Spleen (tissue), 11 donors: ENCODE results near the gene HIGD2B. TPM values are rescaled to one million over a fixed set of nuclear protein-coding genes. Genes with fewer than 3 reads are reported as not detected.

Source experiments
- DNase-seq: peaks from one replicate; pipeline ENCODE4 v3.0.0-alpha.2; 2020
- H3K27ac ChIP-seq, 8 donors: fragments of 200-600 bp; sonication (generic) in 7 of 8; 1 replicate in 4 of 8; 2 replicates in 4 of 8; pipeline versions ENCODE4 v1.5.0 to v1.8.0; 2016 to 2021; ENCODE audit warnings: inconsistent platforms in 4 of 8, mild to moderate bottlenecking in 4 of 8, moderate library complexity in 1 of 8
- H3K27me3 ChIP-seq, 7 donors: fragments of 200-600 bp; sonication (generic) in 6 of 7; replicated peaks in 1 of 7; 1 replicate in 4 of 7; 2 replicates in 3 of 7; pipeline versions ENCODE4 v1.5.0 to v1.8.0; 2016 to 2021; ENCODE audit warnings: inconsistent platforms in 3 of 7, mild to moderate bottlenecking in 1 of 7
- H3K36me3 ChIP-seq, 6 donors: fragments of 200-600 bp; sonication (generic) in 5 of 6; 1 replicate in 4 of 6; 2 replicates in 2 of 6; pipeline versions ENCODE4 v1.5.0 to v1.8.0; 2016 to 2021; ENCODE audit warnings: inconsistent platforms in 2 of 6
- H3K4me1 ChIP-seq, 6 donors: fragments of 200-600 bp; sonication (generic) in 5 of 6; 1 replicate in 3 of 6; 2 replicates in 3 of 6; pipeline versions ENCODE4 v1.5.0 to v1.8.0; 2016 to 2021; ENCODE audit warnings: inconsistent platforms in 3 of 6
- H3K4me3 ChIP-seq, 8 donors: fragments of 200-600 bp; sonication (generic) in 7 of 8; 1 replicate in 4 of 8; 2 replicates in 4 of 8; pipeline versions ENCODE4 v1.5.0 to v1.8.0; 2016 to 2021; ENCODE audit warnings: inconsistent platforms in 4 of 8, mild to moderate bottlenecking in 4 of 8, moderate library complexity in 2 of 8
- H3K9me3 ChIP-seq, 8 donors: fragments of 200-600 bp; sonication (generic) in 7 of 8; 1 replicate in 4 of 8; 2 replicates in 4 of 8; pipeline versions ENCODE4 v1.5.0 to v1.8.0; 2016 to 2021; ENCODE audit warnings: inconsistent platforms in 4 of 8
- CTCF ChIP-seq, 11 experiments: fragments of 200-600 bp in 7 of 11; fragments of 450-650 bp in 4 of 11; sonication (generic) in 4 of 11; IDR thresholded peaks in 8 of 11; conservative IDR thresholded peaks in 3 of 11; 1 replicate in 7 of 11; 2 replicates in 4 of 11; pipeline versions ENCODE4 v1.4.0 to v1.8.0; 2016 to 2021; ENCODE audit warnings: antibody characterized with exemption in 11 of 11, inconsistent platforms in 4 of 11, mild to moderate bottlenecking in 1 of 11
- POLR2A ChIP-seq, 3 donors: fragments of 450-650 bp; IDR thresholded peaks; one replicate each; pipeline ENCODE4 v1.5.1; 2017; ENCODE audit warnings: antibody characterized with exemption in 3 of 3, mild to moderate bottlenecking in 1 of 3
- POLR2AphosphoS5 ChIP-seq, 3 donors: sonication (generic); formaldehyde crosslinking; IDR thresholded peaks; one replicate each; pipeline ENCODE4 v1.5.1; 2017; ENCODE audit warnings: antibody characterized with exemption in 3 of 3
- WGBS, 5 donors: extraction: QIAGEN DNeasy Blood & Tissue Kit in 3 of 5; methylation state at CpG; one replicate each; pipeline versions ENCODE4 v1.1.5 to v1.1.7; 2013 to 2018; 5-methylcytosine and 5-hydroxymethylcytosine counted together
- intact Hi-C: fragments of 100-400 bp; cut with DNase I; formaldehyde crosslinking; loops from one replicate; pipeline ENCODE4 v1.15.0; 2023; ENCODE audit warnings: low total_unique reads
- polyA plus RNA-seq, 3 donors: library from polyadenylated mRNA; stranded (reverse); fragments of 200-250 nt; gene quantifications; one replicate each; pipeline ENCODE4 v1.2.1, GENCODE V29; 2013
- total RNA-seq, 7 donors: library from RNA; depleted of rRNA in 3 of 7; stranded (reverse); fragments of >200 nt in 3 of 7; fragmentation: NEBNext Ultra II Directional in 4 of 7; extraction: Animal tissue kit (Norgen Biotek cat#: 25700) in 4 of 7; gene quantifications; one replicate each; pipeline versions ENCODE4 v1.1.0 to v1.2.1, GENCODE V29; 2016 to 2021
- donor health status: healthy with polysubstance abuse.
- donor health status: DM: no; HTN: no; CAD: no; lungs with moderate emphysema.
- donor health status: DM: no; HTN: no; CAD: no.
- donor health status: Bipolar disorder and iron deficiency.
- donor health status: healthy.
- donor health status: DM: no; HTN: no; CAD: no.
- donor health status: DM: yes; HTN: yes; CAD: no.

The HIGD2B gene
- total and polyA plus RNA-seq, 10 donors: not detected

- Histone ChIP-seq H3K27ac (peak overlapping the region; percentile 84 to 94 (median 89)), H3K4me1 (peaks cover 7 to 29% (median 16%) of the 10 kb centered on the region in 6 donors), H3K36me3 (no peaks in the 10 kb centered on the region), H3K9me3 (peaks cover 0 to 3% (median 0%) of the 10 kb centered on the region in 8 donors), H3K4me3 (peak overlapping the region; percentile 59 to 78 (median 73)), H3K27me3 (no peaks in the 10 kb centered on the region)
- no peak for DNase-seq
- intact Hi-C loops: no loop called here
- WGBS, 5 donors: 23 to 38% (median 29%) methylated on average over 23 of the region's 23 CpGs
- TF ChIP-seq CTCF (IDR thresholded peaks at IDR 0.05 in 8 of 11, conservative IDR thresholded peaks at IDR 0.05 in 3 of 11) (no peak), POLR2A (IDR thresholded peaks at IDR 0.05) (no peak), POLR2AphosphoS5 (IDR thresholded peaks at IDR 0.05) (no peak)
Measured at GRCh38 chr15:72685301-72685924, 569 bp downstream of the HIGD2B start.

- Histone ChIP-seq H3K4me3 (no peak overlapping the region), H3K4me1 (peaks cover 7 to 24% (median 16%) of the 10 kb centered on the region in 6 donors), H3K36me3 (no peaks in the 10 kb centered on the region), H3K27ac (no peak overlapping the region), H3K27me3 (peaks cover 0 to 21% (median under 1%) of the 10 kb centered on the region in 7 donors), H3K9me3 (no peaks in the 10 kb centered on the region)
- intact Hi-C loops: no loop called here
- no peak for DNase-seq
- WGBS, 5 donors: 87 to 96% (median 96%) methylated on average over 3 of the region's 3 CpGs
- TF ChIP-seq POLR2A (IDR thresholded peaks at IDR 0.05) (no peak), CTCF (IDR thresholded peaks at IDR 0.05 in 8 of 11, conservative IDR thresholded peaks at IDR 0.05 in 3 of 11) (no peak), POLR2AphosphoS5 (IDR thresholded peaks at IDR 0.05) (no peak)
Measured at GRCh38 chr15:72682772-72683171, 3.2 kb downstream of the HIGD2B start.

GRCh38 chr15:72680931-72681330 lies 5.1 kb downstream of the HIGD2B start:
- no peak for TF ChIP-seq POLR2AphosphoS5 (IDR thresholded peaks at IDR 0.05)
- Histone ChIP-seq H3K36me3 (no peaks in the 10 kb centered on the region), H3K27ac (no peak overlapping the region), H3K4me1 (peaks cover 6 to 10% (median 7%) of the 10 kb centered on the region in 6 donors), H3K9me3 (no peaks in the 10 kb centered on the region), H3K27me3 (peaks cover 0 to 40% (median 6%) of the 10 kb centered on the region in 7 donors), H3K4me3 (no peak overlapping the region)
- no peak for DNase-seq
- WGBS, 5 donors: 35 to 63% (median 41%) methylated on average over 3 of the region's 3 CpGs
- intact Hi-C loops: no loop called here

- Histone ChIP-seq H3K9me3 (no peaks in the 10 kb centered on the region), H3K27ac (no peak overlapping the region), H3K4me3 (no peak overlapping the region), H3K4me1 (no peaks in the 10 kb centered on the region), H3K36me3 (no peaks in the 10 kb centered on the region), H3K27me3 (peaks cover 0 to 76% (median 10%) of the 10 kb centered on the region in 7 donors)
- WGBS, 5 donors: 87 to 97% (median 94%) methylated on average over 4 of the region's 4 CpGs
- TF ChIP-seq POLR2A (IDR thresholded peaks at IDR 0.05) (no peak), POLR2AphosphoS5 (IDR thresholded peaks at IDR 0.05) (no peak)
- DNase-seq: no peak
- intact Hi-C loops: no loop called here
Measured at GRCh38 chr15:72676838-72677237, 9.1 kb downstream of the HIGD2B start.

GRCh38 chr15:72671525-72671924 lies 14.5 kb downstream of the HIGD2B start:
- 22 to 35% (median 26%) methylated on average over 3 of the region's 3 CpGs for WGBS, 5 donors
- peaks cover 0 to 42% (median 4%) of the 10 kb centered on the region in 7 donors for H3K27me3 ChIP-seq
- intact Hi-C loops: no loop called here
- no peak overlapping the region for H3K27ac ChIP-seq
- H3K36me3 ChIP-seq: no peaks in the 10 kb centered on the region
- no peak overlapping the region for H3K4me3 ChIP-seq
- H3K9me3 ChIP-seq: no peaks in the 10 kb centered on the region
- TF ChIP-seq POLR2AphosphoS5 (IDR thresholded peaks at IDR 0.05) (no peak), POLR2A (IDR thresholded peaks at IDR 0.05) (no peak), CTCF (IDR thresholded peaks at IDR 0.05 in 8 of 11, conservative IDR thresholded peaks at IDR 0.05 in 3 of 11) (no peak)
- peaks cover 0 to 7% (median 3%) of the 10 kb centered on the region in 6 donors for H3K4me1 ChIP-seq
- DNase-seq: no peak
